Endodermal cell (in vitro differentiated cells): ENCODE results near the gene IRF2BP1. TPM values are rescaled to one million over a fixed set of nuclear protein-coding genes. Genes with fewer than 3 reads are reported as not detected.
A peak's percentile ranks its signal among the peaks of the same experiment; 100 is the strongest.
"Not testable (repeated sequence)": the region's sequence is repeated elsewhere in the genome, so short reads cannot be mapped to it uniquely, and the experiment has no call there.

ENCODE experiments used
- DNase-seq: peaks from one replicate; pipeline ENCODE4 v3.0.0-alpha.2; 2017
- H3K27ac ChIP-seq: 2 replicates; pipeline ENCODE4 v1.5.1; 2013; ENCODE audit warnings: mild to moderate bottlenecking, low read depth, low read length, moderate library complexity
- H3K27me3 ChIP-seq: 2 replicates; pipeline ENCODE4 v1.6.1; 2013; ENCODE audit warnings: mild to moderate bottlenecking, low read length, moderate library complexity; ENCODE audit not compliant: insufficient read depth, control insufficient read depth, poor library complexity, severe bottlenecking
- H3K36me3 ChIP-seq: 2 replicates; pipeline ENCODE4 v1.7.0; 2013; ENCODE audit warnings: mild to moderate bottlenecking, low read length, moderate library complexity; ENCODE audit not compliant: control insufficient read depth, insufficient read depth
- H3K4me1 ChIP-seq: one replicate; pipeline ENCODE4 v1.7.0; 2013; ENCODE audit warnings: low read length; ENCODE audit not compliant: control insufficient read depth, insufficient read depth
- H3K4me3 ChIP-seq: 2 replicates; pipeline ENCODE4 v1.5.1; 2013; ENCODE audit warnings: mild to moderate bottlenecking, low read length, moderate library complexity
- H3K9ac ChIP-seq: 2 replicates; pipeline ENCODE4 v1.6.1; 2013; ENCODE audit warnings: mild to moderate bottlenecking, low read length, moderate library complexity; ENCODE audit not compliant: poor library complexity, severe bottlenecking; ENCODE audit errors: extremely low read depth
- H3K9me3 ChIP-seq: 2 replicates; pipeline ENCODE4 v1.6.1; 2013; ENCODE audit warnings: mild to moderate bottlenecking, low read length, moderate library complexity; ENCODE audit not compliant: control insufficient read depth
- H3K27ac Mint-ChIP-seq: 2 replicates; pipeline ENCODE4 v1.8.0; 2020; ENCODE audit warnings: mixed read lengths
- H3K27me3 Mint-ChIP-seq: 2 replicates; pipeline ENCODE4 v1.8.0; 2021; ENCODE audit warnings: mild to moderate bottlenecking, mixed read lengths; ENCODE audit not compliant: insufficient read depth
- H3K36me3 Mint-ChIP-seq: 2 replicates; pipeline ENCODE4 v1.8.0; 2020; ENCODE audit warnings: low read depth, mixed read lengths
- H3K4me1 Mint-ChIP-seq: 2 replicates; pipeline ENCODE4 v1.8.0; 2020; ENCODE audit warnings: mixed read lengths
- H3K4me3 Mint-ChIP-seq: 2 replicates; pipeline ENCODE4 v1.8.0; 2020; ENCODE audit warnings: mild to moderate bottlenecking, moderate library complexity, mixed read lengths
- H3K9me3 Mint-ChIP-seq: 2 replicates; pipeline ENCODE4 v1.8.0; 2020; ENCODE audit warnings: mild to moderate bottlenecking, mixed read lengths
- CTCF ChIP-seq: fragments of 200-600 bp; sonication (generic); conservative IDR thresholded peaks from 2 replicates; pipeline ENCODE4 v1.5.0; 2021; ENCODE audit warnings: antibody characterized with exemption, mild to moderate bottlenecking
- WGBS, 2 experiments: methylation state at CpG; one replicate each; pipeline versions ENCODE4 v1.1.5 to v1.1.7; 2013; ENCODE audit warnings: missing lambda C conversion rate in 2 of 2, mixed read lengths in 1 of 2; ENCODE audit not compliant: insufficient coverage in 1 of 2, insufficient read length in 1 of 2; 5-methylcytosine and 5-hydroxymethylcytosine counted together
- total RNA-seq, 2 donors: library from RNA; stranded (reverse); fragmentation: NEBNext Ultra II Directional in 1 of 2; extraction: Animal tissue kit (Norgen Biotek cat#: 25700) in 1 of 2; gene quantifications; 2 replicates in 1 of 2; 3 replicates in 1 of 2; pipeline ENCODE4 v1.2.1, GENCODE V29; 2021

IRF2BP1 gene
- total RNA-seq, 2 donors from 2014 or later: 23.8 to 30.3 TPM

GRCh38 chr19:45897261-45897812, 11.4 kb upstream of the IRF2BP1 start:
- Mint-ChIP-seq H3K4me3 (no peak overlapping the region), H3K27ac (no peak overlapping the region), H3K9me3 (no peaks in the 10 kb centered on the region), H3K27me3 (peaks cover 11% of the 10 kb centered on the region), H3K4me1 (peaks cover 4% of the 10 kb centered on the region), H3K36me3 (peaks cover 44% of the 10 kb centered on the region)
- Histone ChIP-seq H3K27me3 (no peaks in the 10 kb centered on the region), H3K36me3 (peaks cover 19% of the 10 kb centered on the region), H3K4me1 (no peaks in the 10 kb centered on the region), H3K9ac (no peak overlapping the region), H3K9me3 (no peaks in the 10 kb centered on the region), H3K4me3 (no peak overlapping the region), H3K27ac (no peak overlapping the region)
- TF ChIP-seq CTCF: no peak
- no peak for DNase-seq
- WGBS, 2 experiments: 93 to 100% methylated on average over 3 to 8 of the region's 8 CpGs

- not testable (repeated sequence) for H3K27ac ChIP-seq, H3K4me3 Mint-ChIP-seq, H3K27me3 Mint-ChIP-seq, H3K4me3 ChIP-seq, H3K4me1 ChIP-seq, H3K9me3 ChIP-seq, DNase-seq, H3K9ac ChIP-seq, H3K9me3 Mint-ChIP-seq, H3K27me3 ChIP-seq, H3K4me1 Mint-ChIP-seq
- peaks cover 19% of the 10 kb centered on the region for H3K36me3 ChIP-seq
- peaks cover 44% of the 10 kb centered on the region for H3K36me3 Mint-ChIP-seq
- 96% methylated on average over 4 to 12 of the region's 12 CpGs for WGBS, 2 experiments
- H3K27ac Mint-ChIP-seq: peak overlapping the region; percentile 12
These were observed 10.2 kb upstream of the IRF2BP1 start for GRCh38 chr19:45895983-45896599.

DNA sequence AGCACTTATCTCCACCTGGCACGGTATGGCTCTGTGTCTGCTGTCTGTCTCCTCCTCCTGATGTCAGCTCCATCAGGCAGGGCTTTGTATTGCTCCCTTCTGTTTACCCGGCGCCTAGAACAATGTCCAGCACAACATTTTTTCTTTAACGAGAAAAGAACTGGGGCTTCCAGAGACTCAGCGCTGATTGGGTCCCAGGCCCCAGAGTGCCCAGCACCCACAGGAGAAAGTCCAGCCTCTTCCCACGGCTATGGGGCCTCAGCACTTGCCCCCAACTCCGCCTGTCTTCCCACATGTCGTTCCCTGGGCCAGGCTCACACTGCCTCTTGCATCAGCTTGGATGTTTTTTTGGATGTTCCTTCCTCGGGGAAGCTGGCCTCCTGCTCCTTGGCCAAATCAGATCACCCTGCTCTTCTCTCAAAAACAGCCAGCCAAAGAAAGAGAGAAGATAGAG, 9.6 kb upstream of the IRF2BP1 start:
- Histone ChIP-seq H3K27me3 (no peaks in the 10 kb centered on the region), H3K36me3 (peaks cover 19% of the 10 kb centered on the region), H3K9me3 (no peaks in the 10 kb centered on the region), H3K4me1 (no peaks in the 10 kb centered on the region), H3K4me3 (no peak overlapping the region), H3K27ac (no peak overlapping the region), H3K9ac (no peak overlapping the region)
- peak overlapping the region; percentile 12 for H3K27ac Mint-ChIP-seq
- no peaks in the 10 kb centered on the region for H3K4me1 Mint-ChIP-seq
- DNase-seq: no peak
- no peak for TF ChIP-seq CTCF
- no peak overlapping the region for H3K4me3 Mint-ChIP-seq
- H3K27me3 Mint-ChIP-seq: peaks cover 1% of the 10 kb centered on the region
- H3K9me3 Mint-ChIP-seq: no peaks in the 10 kb centered on the region
- H3K36me3 Mint-ChIP-seq: peaks cover 39% of the 10 kb centered on the region
- WGBS, 2 experiments: 93 to 94% methylated on average over 7 to 9 of the region's 9 CpGs
